Hindlimb muscle (tissue), 1 donor: Measurements from ENCODE around the gene CPSF2. TPM values are rescaled to one million over a fixed set of nuclear protein-coding genes. Genes with fewer than 3 reads are reported as not detected.
A peak's percentile ranks its signal among the peaks of the same experiment; 100 is the strongest.

Source experiments
- DNase-seq: peaks from one replicate; pipeline ENCODE4 v3.0.0-alpha.2; 2013
- polyA plus RNA-seq: library from polyadenylated mRNA; unstranded; fragments of 120-200 nt; gene quantifications from one replicate; pipeline ENCODE4 v1.2.1, GENCODE V29; 2013; ENCODE audit not compliant: insufficient read length

Gene CPSF2
- 39.1 TPM for polyA plus RNA-seq

DNA sequence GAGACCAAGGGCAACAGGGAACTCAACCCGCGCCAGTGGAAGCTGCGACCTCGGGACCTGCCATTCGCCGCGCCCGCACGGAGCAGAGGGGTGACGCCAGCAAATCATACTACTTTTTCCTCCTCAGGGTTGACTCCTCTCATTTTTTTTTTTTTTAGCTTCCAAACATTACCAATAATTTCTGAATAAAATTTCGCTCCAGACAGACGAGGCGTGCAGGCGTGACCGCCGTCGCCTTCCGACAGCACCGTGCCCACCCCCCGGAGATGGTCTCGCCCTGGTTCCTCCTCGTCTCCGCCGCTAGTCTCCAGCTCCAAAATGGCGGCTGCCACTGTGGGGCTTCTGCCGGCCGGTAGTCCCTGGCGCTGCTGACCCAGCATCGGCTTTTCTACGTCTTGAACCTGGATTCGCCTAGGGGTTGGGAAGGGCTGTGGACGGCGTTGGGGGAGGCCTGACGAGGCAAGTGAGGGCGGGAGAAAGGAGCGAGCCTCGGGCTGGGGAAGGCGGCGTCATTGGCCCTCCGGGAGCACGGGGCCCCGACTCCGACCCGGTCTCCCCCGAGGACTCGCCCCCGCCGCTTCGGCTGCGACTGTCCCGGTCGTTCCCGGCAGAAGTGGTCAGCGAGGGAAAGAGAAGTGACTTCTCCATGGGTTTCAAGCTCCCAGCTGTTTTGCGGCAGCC lies at the start of gene CPSF2, which contains the start of gene NDUFB1:
CPSF2 (plus strand) TSS at position 300 of the 681 bp plus-strand sequence. CDS start 9,016 bp downstream, outside the sequence.
NDUFB1 (minus strand) TSS at position 37 of the 681 bp plus-strand sequence. CDS start 4,069 bp downstream, outside the sequence.
- DNase-seq: peak; percentile 86

DNA sequence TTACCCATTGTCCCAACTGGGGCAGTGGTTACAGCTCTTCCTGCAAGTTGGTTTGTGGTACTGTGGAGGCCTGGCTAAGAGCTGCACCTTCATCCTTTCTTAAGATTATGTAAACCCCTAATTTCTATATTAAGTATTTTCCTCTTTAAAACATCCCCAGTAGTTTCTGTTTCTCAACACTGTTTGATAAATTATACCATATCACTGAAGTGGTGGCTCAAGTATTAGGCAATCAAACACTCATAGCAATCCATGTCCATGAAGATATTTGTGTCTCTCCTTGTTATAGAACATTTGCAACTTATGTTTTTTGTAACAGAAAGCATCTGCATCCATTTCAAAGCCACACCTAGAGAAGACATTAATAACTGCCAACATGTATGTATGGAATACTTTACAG lies 47.2 kb upstream of the CPSF2 start:
- no peak for DNase-seq

DNA sequence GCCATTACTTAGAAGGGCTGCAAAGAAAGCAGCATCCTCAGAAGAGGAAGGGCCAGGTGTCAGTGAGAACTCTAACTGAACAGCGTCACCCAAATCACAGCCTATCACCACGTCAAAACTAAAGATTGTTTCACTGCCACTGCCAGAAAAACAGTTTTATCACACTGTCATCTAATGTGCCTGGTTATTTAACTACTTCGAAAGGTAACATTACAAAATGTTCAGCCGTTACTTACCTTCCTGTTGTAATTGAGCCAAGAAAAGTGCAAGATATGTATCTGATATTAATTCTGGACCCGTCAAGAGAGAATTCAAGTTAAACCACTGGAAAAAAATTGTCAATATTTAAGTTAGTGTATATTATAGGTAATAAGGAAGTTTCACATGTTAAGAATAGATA lies 33.3 kb upstream of the CPSF2 start:
- DNase-seq: no peak

DNA sequence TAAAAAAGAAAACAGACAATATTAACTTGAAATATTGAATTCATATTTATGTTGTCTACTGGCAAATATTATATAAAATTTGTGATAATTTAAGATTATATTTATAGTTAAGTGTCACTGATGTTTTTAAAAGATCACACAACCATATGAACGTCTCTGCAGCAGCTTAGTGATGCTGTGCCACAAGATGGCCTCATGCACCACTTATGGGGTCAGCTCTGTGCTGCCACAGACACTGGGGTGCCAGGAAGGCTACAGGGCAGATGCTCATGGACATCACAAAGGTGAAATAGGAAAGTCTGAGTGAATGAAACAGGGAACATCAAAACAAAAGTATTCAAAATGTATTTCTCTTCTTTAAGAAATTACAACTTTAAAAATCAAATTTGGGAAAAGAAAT lies 28.4 kb upstream of the CPSF2 start:
- DNase-seq: no peak

DNA sequence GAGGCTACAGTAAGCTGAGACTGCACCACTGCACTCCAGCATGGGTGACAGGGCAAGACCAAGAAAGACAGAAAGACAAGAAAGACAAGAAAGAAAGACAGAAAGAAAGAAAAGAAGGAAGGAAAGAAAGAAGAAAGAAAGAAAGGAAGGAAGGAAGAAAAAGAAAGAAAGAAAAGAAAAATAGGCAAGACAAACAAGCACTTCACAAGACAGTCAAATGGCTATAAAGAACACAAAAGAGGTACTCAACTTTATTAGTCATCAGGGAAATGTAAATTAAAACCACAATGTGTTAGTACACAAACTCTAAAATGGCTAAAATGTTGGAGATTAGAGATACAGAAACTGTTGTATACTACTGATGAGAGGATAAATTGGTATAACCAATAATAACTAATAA lies 22.0 kb upstream of the CPSF2 start:
- DNase-seq: no peak

DNA sequence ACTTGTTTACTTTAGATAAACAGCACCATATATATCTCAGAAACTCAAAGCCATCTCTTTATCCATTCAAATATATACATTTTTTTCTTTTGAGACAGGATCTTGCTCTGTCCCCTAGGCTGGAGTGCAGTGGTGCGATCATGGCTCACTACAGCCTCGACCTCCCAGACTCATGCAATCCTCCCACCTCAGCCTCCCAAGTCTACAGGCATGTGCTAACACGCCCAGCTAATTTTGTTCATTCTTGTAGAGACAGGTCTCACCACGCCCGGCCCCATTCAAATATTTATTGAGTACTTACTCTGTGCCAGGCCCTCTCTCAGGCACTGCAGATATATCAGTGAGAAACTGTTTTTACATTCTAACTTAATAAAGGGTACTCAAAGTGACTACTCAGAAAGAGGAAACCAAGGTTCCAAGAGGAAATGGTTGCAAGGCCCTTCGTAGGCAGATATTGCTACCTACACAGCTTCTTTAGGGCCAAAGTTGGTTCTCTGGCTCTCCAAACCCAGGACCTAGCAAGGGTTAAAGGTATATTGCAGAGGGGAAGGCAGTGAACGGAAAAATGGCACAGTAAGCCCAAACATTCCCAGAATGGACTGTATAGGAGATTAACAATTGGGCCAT lies 18.3 kb upstream of the CPSF2 start:
- DNase-seq: no peak

DNA sequence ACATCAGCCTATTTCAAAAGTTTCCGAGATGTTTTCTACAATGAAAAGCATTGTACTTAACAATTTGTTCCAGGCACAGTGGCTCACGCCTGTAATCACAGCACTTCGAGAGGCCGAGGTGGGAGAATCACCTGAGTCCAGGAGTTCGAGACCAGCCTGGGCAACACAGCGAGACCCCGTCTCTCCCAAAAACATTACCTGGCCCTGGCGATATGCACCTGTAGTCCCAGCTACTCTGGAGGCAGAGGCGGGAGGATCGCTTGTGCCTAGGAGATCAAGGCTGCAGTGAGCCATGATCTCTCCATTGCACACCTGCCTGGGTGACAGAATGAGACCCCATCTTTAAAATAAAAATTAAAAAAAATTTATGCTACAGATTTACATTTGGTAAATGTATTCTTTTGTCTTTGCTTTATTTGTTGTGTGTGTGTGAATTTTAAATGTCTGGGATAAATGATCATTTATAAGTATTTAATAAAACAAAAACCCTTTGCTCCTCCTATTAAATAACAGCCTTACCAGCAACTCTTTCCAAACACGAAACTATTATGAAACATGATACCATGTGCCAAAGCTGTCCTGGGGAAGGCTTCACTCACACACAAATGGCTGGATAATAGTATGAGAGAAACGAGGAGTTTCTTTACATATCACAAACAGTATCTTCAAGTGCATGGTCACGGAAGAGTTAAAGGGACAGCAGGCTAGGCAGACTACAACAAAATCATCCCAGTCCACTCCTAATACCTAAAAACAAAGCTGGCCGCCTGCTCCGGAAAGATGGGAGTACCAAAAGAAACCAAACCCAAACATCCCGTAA lies 16.5 kb upstream of the CPSF2 start:
- no peak for DNase-seq

DNA sequence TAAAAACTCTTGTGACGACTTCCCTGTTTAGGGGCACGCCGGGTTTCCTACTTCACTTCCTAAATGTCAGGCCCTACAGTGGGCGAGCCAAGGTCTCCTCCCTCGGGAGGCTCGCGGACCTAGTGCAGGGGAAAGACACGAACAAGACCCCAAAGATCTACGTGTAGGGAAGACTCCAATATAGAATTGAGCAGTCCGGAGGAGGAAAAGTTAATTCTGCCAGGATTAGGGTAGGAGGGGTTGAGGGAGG lies 16.0 kb upstream of the CPSF2 start:
- DNase-seq: no peak

DNA sequence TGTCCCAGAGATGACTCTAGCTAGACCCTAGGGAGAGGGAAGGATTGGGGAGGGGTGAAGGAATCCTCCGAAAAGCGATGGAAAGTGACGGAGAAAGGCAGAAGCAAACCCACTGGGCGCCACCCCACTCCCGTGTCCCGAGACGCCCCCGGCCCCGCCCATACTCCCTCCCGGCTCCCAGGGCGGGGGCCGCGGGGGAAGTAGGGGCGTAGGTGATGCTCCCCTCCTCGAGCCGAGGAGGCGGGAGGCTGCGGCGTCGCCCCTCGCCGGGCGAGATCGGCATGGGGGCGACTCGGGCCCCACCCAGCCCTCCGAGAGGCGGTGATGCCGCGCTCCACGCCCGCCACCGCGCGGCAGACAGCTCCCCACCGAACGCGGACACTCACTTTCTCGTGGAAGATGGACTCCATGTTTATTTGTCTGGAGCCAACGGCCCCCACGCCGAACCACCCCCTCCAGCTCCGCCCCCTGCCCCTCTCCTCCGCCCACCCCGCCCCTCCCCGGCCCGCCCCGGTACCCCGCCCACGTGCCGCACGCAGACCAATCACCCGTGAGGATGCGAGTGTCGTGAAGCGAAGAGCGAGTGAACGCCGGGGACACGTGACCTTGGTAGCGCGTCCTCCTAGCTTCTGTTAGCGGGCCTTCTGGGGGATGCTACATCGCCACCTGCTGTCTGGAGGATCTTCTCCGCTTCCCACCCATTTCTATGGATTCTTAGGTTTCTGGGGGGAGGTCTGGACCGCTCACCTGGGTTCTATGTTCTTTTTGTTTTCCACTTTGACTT lies 15.4 kb upstream of the CPSF2 start, which contains the start of gene ATXN3:
ATXN3 (minus strand) TSS at position 440 of the 784 bp plus-strand sequence; CDS start at position 410, 30 bp downstream.
- peak; percentile 96 for DNase-seq

DNA sequence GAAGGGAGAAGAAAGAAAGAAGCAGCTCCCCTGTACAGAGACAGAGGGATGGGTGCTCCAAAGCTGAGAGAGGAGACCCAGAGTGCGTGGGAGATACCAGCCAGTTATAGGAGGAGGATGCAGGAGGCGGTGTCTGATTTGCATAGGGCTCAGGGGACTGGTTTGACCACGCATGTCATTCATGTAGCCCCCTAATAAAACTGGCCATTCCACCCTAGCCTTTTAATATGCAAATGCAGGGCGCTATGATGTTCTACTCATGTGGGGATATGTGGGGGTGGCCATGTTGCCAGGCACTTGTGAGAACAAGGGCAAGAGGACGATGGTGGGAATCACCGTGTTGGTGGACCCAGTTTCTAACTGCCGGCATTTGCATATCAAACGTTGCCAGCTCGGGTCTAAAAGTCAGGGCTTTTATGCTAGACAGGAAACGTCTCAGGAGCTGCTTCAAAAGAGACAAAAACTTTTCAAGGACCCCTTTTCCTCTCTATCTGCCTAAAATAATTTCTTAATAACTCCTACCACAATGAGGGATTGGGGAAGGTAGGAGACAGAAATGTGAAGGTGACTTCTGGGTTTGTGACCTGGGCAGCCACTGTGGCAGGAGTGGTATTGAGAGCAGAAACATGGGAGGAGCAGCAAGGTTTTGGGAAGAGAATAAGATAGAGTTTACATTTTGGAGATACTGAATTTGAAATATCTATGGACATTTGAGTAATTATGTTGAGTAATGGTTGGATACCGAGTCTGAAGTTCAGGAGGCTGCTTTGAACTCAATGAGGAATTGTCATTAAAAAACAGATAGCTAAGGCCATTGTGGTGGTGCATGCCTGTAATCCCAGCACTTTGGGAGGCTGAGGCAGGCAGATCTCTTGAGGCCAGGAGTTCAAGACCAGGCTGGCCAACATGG lies 13.2 kb upstream of the CPSF2 start:
- DNase-seq: no peak

DNA sequence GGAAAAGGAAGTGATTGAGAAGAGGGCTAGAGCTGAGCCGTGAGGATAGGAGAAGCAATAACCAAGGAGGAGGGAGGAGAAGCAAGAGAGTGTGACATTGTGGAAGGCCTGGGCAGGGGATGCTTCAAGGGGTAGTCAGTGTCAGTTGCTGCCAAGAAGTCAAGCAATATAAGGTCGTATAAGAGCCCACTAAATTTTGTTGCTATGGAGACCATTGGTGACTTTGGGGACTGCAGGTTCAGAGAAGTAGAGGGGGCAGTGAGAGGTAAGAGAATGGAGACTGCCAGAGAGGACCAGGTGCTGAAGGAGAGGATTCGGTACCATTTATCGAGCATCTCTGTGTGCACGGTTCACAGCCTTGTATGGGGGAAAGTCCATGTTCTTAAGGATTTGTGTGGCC lies 12.3 kb upstream of the CPSF2 start:
- no peak for DNase-seq

DNA sequence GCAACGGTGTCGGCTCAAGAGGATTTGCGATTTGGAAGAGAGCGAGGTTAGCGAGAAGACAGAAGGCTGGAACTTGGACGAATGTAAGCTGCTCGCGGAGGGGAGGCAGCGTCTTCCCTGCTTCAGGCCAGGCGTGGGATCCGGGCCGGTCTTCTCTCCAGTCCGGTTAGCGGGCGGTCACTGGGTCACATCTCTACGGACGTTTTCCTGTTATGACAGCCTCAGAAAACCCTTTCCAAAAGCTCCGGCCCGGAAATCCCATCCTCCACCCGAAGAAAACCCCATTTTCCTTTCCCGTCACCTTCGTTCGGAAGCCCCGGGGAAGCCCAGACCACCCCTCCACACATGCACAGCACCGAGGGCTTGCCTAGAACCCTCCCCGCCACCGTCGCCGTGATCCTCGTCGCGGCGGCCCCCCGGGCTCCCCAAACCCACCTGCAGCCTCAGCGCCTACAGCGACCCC lies 531 bp upstream of the CPSF2 start:
- no peak for DNase-seq

DNA sequence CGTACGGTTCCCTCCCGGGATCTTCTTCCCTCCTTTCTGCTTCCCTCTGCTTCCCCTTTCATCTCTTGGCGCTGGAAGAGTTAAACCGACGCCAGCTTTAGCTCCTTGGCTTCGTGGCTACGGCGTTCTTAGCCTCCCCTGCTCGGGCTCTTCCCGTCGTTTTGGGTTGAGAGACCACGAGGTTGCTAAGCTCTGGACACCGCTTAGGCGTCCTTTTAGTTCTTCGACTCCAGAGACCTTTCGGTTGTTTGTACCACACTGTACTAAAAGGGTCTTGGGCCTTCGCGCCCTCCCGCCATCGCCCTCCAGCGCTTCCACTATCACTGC lies 545 bp downstream of the CPSF2 start:
- no peak for DNase-seq

DNA sequence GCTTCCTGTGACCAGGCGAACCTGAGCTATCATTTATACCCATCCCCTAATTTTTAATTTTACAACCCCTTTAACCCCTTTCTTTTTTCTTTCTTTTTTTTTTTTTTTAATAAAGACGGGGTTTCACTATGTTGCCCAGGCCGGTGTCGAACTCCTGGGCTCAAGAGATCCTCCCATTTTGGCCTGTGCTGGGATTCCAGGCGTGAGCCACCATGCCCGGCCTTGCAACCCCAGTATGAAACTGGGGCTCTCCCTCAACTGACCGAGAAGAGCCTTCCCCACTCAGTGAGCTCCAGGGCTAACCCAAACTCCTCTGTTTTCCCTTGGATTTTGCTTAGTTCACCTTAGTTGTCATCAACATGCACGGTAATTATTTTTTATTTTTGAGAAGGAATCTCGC lies 992 bp downstream of the CPSF2 start:
- DNase-seq: no peak

DNA sequence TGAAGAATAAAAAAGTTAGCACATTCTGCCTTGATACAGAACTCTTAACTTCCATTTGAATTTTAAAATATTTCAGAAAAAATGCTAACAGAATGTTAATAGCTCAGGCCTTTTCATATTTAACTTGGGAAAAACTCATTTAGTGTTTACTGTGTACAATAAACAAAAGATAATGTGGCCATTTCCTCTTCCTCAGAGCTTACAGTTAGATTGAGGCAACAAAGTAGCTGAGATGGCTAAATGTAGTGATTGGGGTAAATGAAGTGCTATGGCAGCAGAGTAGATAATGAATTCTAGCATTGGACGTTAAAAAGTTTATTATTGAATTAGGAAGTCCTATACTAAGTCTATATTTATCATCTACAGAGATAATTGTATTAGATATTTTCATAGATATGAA lies 12.7 kb downstream of the CPSF2 start:
- no peak for DNase-seq

DNA sequence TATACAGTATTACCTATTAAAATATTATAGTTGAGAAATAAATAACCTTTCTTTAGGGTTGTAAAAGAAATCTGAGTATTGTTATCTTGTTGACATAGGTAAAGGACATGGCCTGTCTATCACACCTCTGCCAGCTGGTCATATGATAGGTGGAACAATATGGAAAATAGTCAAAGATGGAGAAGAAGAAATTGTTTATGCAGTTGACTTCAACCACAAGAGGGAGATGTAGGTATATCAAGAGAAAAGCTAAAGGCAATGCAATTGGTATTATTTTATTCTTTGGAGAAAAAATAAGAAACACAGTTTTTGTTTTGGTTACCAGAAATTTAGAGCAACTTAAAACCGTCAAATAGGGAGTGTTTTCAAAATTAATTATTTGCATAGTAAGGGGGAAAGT lies 13.5 kb downstream of the CPSF2 start:
- DNase-seq: peak; percentile 27

DNA sequence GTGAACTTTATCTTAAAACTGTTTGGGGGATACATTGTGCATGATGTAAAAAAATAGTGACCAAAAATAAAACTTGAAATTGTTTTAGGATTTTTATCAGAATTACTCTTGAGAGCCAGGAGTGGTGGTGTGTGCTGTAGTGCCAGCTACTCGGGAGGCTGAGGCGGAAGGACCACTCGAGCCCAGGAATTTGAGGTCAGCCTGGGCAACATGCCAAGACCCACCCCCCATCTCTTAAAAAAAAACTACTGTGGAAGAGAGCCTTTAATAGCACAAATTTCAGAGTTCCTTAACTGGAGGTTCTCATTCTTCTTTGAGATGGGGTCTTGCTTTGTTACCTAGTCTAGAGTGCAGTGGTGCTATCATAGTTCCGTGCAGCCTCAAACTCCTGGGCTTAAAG lies 21.5 kb downstream of the CPSF2 start:
- DNase-seq: no peak

DNA sequence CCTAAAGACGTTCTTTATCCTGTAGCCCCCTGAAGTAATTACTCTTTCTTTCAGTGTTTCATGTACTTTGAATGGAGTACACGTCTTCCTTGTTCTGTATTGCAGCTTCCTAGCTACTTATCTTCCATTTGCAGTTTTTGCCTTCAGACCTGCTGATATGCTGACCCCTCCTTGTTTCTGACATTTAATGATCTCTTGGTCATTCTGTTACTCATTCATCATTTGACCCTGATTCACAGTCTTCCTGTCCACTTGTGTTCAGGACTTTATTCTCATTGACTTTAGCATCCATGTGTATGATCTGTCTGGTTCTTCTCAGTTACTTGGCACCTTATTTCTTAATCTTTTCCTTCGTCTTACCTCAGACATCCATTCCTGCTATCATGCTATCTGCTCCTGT lies 22.2 kb downstream of the CPSF2 start:
- DNase-seq: no peak

DNA sequence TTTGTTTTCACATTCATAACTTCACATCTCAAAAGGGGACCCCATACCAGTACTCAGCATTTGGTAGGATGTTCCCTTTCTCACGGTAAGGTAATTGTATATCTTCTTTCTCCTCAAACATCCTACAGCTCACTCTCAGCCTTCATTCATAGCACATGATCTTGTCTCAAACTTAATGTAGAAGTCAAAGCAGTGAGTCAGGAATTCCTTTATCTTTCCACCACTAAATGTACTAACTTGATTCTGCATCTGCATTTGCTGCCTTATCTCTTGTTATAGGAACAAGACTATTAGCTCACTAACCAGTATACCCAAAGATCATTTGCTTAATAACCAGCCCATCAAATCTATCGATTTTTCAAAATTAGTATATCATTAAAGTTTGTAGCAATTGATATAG lies 22.9 kb downstream of the CPSF2 start:
- DNase-seq: no peak

DNA sequence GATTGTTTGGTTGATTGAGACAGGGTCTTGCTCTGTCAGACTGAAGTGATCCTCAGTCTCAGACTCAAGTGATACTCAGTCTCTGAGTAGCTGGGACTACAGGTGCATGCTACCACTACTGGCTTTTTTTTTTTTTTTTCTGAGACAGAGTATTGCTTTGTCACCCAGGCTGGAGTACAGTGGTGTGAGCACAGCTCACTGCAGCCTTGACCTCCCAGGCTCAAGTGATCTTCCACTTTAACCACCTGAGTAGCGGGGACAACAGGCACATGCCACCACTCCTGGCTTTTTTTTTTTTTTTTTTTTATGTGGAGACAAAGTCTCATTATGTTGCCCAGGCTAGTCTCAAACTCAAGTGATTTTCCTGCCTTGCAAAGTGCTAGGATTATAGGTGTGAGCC lies 31.8 kb downstream of the CPSF2 start:
- DNase-seq: no peak

DNA sequence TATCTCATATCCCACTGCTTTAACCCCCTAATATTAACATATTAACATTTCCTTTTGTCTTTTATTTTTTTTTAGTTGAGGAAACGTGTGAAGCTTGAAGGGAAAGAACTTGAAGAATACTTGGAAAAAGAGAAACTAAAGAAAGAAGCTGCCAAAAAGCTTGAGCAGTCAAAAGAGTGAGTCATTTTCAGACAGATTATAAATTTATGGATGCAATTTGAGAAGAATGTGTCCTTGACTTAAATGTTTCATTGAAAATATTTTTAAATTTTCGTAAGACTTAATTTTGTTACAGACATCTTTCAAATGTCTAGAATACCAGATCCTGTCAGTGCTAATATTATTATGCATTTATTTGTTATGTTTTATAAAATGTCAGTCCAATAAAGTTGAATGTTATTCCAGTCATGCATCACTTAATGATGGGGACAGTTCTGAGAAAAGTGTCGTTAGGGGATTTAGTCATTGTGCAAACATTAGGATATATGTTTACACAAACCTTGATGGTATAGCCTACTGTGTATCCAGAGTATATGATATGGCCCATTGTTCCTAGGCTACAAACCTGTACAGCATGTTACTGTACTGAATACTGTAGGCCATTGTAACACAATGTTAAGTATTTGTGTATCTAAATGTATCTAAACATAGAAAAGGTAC lies 32.6 kb downstream of the CPSF2 start:
- DNase-seq: no peak
